ENCODE measurements around the gene ZDHHC22.
"Not testable (repeated sequence)": the region's sequence is repeated elsewhere in the genome, so short reads cannot be mapped to it uniquely, and the experiment has no call there.

ZDHHC22 gene

GRCh38 chr14:77141214-77142004, at the start of gene ZDHHC22:
ZDHHC22 (minus strand) TSS chr14:77141791; CDS start chr14:77139738, 2,053 bp downstream.
- no peak for DNase-seq (ENCODE audit: low read depth)

GRCh38 chr14:77190977-77191376, 49.4 kb upstream of the ZDHHC22 start:
- no peak for DNase-seq (ENCODE audit: low read depth)

- no peak for DNase-seq (ENCODE audit: low read depth)
Observed at GRCh38 chr14:77189479-77189878, 47.9 kb upstream of the ZDHHC22 start.

GRCh38 chr14:77187649-77188012, 46.0 kb upstream of the ZDHHC22 start:
- no peak for DNase-seq (ENCODE audit: low read depth)

GRCh38 chr14:77186911-77187648, 45.5 kb upstream of the ZDHHC22 start:
- DNase-seq (ENCODE audit: low read depth): no peak

- no peak for DNase-seq (ENCODE audit: low read depth)
Observed at GRCh38 chr14:77185093-77185465, 43.5 kb upstream of the ZDHHC22 start.

GRCh38 chr14:77184396-77185092, 43.0 kb upstream of the ZDHHC22 start:
- DNase-seq (ENCODE audit: low read depth): no peak

- DNase-seq (ENCODE audit: low read depth): no peak
Observed at GRCh38 chr14:77183896-77184295, 42.3 kb upstream of the ZDHHC22 start.

GRCh38 chr14:77181603-77182437, 40.2 kb upstream of the ZDHHC22 start, which contains the start of gene TMEM63C:
TMEM63C (plus strand) TSS chr14:77181798; CDS start chr14:77218814, 37,016 bp downstream.
- peak; percentile 15 for DNase-seq (ENCODE audit: low read depth)

GRCh38 chr14:77180726-77181602, 39.4 kb upstream of the ZDHHC22 start:
- no peak for DNase-seq (ENCODE audit: low read depth)

GRCh38 chr14:77178656-77179055, 37.1 kb upstream of the ZDHHC22 start:
- no peak for DNase-seq (ENCODE audit: low read depth)

GRCh38 chr14:77177702-77178101, 36.1 kb upstream of the ZDHHC22 start:
- no peak for DNase-seq (ENCODE audit: low read depth)

- no peak for DNase-seq (ENCODE audit: low read depth)
Observed at GRCh38 chr14:77175843-77176242, 34.3 kb upstream of the ZDHHC22 start.

- not testable (repeated sequence) for DNase-seq (ENCODE audit: low read depth)
Observed at GRCh38 chr14:77173911-77174617, 32.5 kb upstream of the ZDHHC22 start.

- DNase-seq (ENCODE audit: low read depth): no peak
Observed at GRCh38 chr14:77172916-77173315, 31.3 kb upstream of the ZDHHC22 start.

- no peak for DNase-seq (ENCODE audit: low read depth)
Observed at GRCh38 chr14:77170045-77170444, 28.5 kb upstream of the ZDHHC22 start.

GRCh38 chr14:77161011-77161410, 19.4 kb upstream of the ZDHHC22 start:
- DNase-seq (ENCODE audit: low read depth): no peak

- DNase-seq (ENCODE audit: low read depth): no peak
Observed at GRCh38 chr14:77158882-77159255, 17.3 kb upstream of the ZDHHC22 start.

GRCh38 chr14:77158175-77158881, 16.7 kb upstream of the ZDHHC22 start:
- DNase-seq (ENCODE audit: low read depth): no peak

GRCh38 chr14:77157740-77158139, 16.1 kb upstream of the ZDHHC22 start:
- no peak for DNase-seq (ENCODE audit: low read depth)

Measured in stimulated activated CD8-positive, alpha-beta memory T cell treated with anti-CD3 and anti-CD28 coated beads, Interleukin-15, amount 100 ng/mL, for 24 hours (primary cell).